D721Med (cell line): ENCODE results near the gene DFFB.

ENCODE experiments used
- DNase-seq: peaks from one replicate; pipeline ENCODE4 v3.0.0; 2011; ENCODE audit warnings: low spot score; ENCODE audit not compliant: insufficient read length
- FAIRE-seq: peaks from 2 replicates; lab custom pipeline; 2011; peaks lifted over from hg19 to GRCh38; lab: Jason Lieb, UNC
- CTCF ChIP-seq: IDR thresholded peaks from 2 replicates; pipeline ENCODE4 v1.5.1; 2012; ENCODE audit warnings: mild to moderate bottlenecking, control low read depth; ENCODE audit not compliant: insufficient read depth; ENCODE audit errors: missing control alignments

Gene DFFB

GRCh38 chr1:3932156-3932919 lies 75.1 kb downstream of the DFFB start:
- no peak for TF ChIP-seq CTCF
- DNase-seq (no peak), FAIRE-seq (no peak)
